Choroid plexus epithelial cell (primary cell): Measurements from ENCODE around the gene CREBBP.
"Not testable (repeated sequence)": the region's sequence is repeated elsewhere in the genome, so short reads cannot be mapped to it uniquely, and the experiment has no call there.

ENCODE experiments used
- DNase-seq: peaks from one replicate; pipeline ENCODE4 v3.0.0-alpha.2; 2010; ENCODE audit warnings: low read depth
- H3K4me3 ChIP-seq: 2 replicates; pipeline ENCODE4 v1.5.1; 2011; ENCODE audit warnings: low read depth, mild to moderate bottlenecking, control low read depth, low read length, moderate library complexity
- CTCF ChIP-seq: conservative IDR thresholded peaks from 2 replicates; pipeline ENCODE4 v1.5.1; 2011; ENCODE audit warnings: low read depth, mild to moderate bottlenecking, control low read depth, inconsistent platforms, low read length, moderate library complexity

CREBBP gene

GRCh38 chr16:3912897-3913296, 32.4 kb upstream of the CREBBP start:
- no peak overlapping the region for H3K4me3 ChIP-seq
- TF ChIP-seq CTCF = no peak
- no peak for DNase-seq

- TF ChIP-seq CTCF = no peak
- no peak for DNase-seq
- no peak overlapping the region for H3K4me3 ChIP-seq
These were observed 31.9 kb upstream of the CREBBP start for GRCh38 chr16:3912373-3912772.

GRCh38 chr16:3911741-3912140, 31.2 kb upstream of the CREBBP start:
- H3K4me3 ChIP-seq, DNase-seq: not testable (repeated sequence)

GRCh38 chr16:3909791-3910583, 29.5 kb upstream of the CREBBP start:
- no peak overlapping the region for H3K4me3 ChIP-seq
- TF ChIP-seq CTCF = no peak
- no peak for DNase-seq

GRCh38 chr16:3908951-3909437, 28.5 kb upstream of the CREBBP start:
- no peak for TF ChIP-seq CTCF
- H3K4me3 ChIP-seq = no peak overlapping the region
- no peak for DNase-seq

GRCh38 chr16:3907586-3907985, 27.1 kb upstream of the CREBBP start:
- DNase-seq = no peak
- TF ChIP-seq CTCF = no peak
- no peak overlapping the region for H3K4me3 ChIP-seq

- TF ChIP-seq CTCF = no peak
- H3K4me3 ChIP-seq = no peak overlapping the region
- no peak for DNase-seq
These were observed 25.9 kb upstream of the CREBBP start for GRCh38 chr16:3906363-3906762.
